IPS-20b (cell line): ENCODE results near the gene KRT33B.
"Not testable (repeated sequence)": the region's sequence is repeated elsewhere in the genome, so short reads cannot be mapped to it uniquely, and the experiment has no call there.

Source experiments
- H3K27ac ChIP-seq: one replicate; pipeline ENCODE4 v1.5.1; 2013; ENCODE audit warnings: low read length
- H3K27me3 ChIP-seq: 2 replicates; pipeline ENCODE4 v1.6.1; 2013; ENCODE audit warnings: mild to moderate bottlenecking, low read length, inconsistent platforms; ENCODE audit not compliant: insufficient read depth
- H3K36me3 ChIP-seq: 2 replicates; pipeline ENCODE4 v1.6.1; 2013; ENCODE audit warnings: low read depth, mild to moderate bottlenecking, inconsistent platforms, low read length, moderate library complexity; ENCODE audit not compliant: insufficient read depth
- H3K4me1 ChIP-seq: 2 replicates; pipeline ENCODE4 v1.6.1; 2013; ENCODE audit warnings: mild to moderate bottlenecking, control low read depth, inconsistent platforms, low read length, moderate library complexity; ENCODE audit not compliant: insufficient read depth
- H3K4me3 ChIP-seq: 2 replicates; pipeline ENCODE4 v1.5.1; 2013; ENCODE audit warnings: mild to moderate bottlenecking, low read length, inconsistent platforms
- H3K9ac ChIP-seq: 2 replicates; pipeline ENCODE4 v1.6.1; 2013; ENCODE audit warnings: low read depth, mild to moderate bottlenecking, inconsistent platforms, low read length, moderate library complexity
- H3K9me3 ChIP-seq: 2 replicates; pipeline ENCODE4 v1.6.1; 2013; ENCODE audit warnings: mild to moderate bottlenecking, low read depth, low read length, inconsistent platforms; ENCODE audit not compliant: insufficient read depth

The KRT33B gene

GRCh38 chr17:41366070-41366469 is 3.5 kb downstream of the KRT33B start:
- H3K9ac ChIP-seq = no peak overlapping the region
- H3K4me3 ChIP-seq = no peak overlapping the region
- H3K27me3 ChIP-seq = no peaks in the 10 kb centered on the region

GRCh38 chr17:41363881-41364280 is 5.7 kb downstream of the KRT33B start:
- Histone ChIP-seq H3K27ac (no peak overlapping the region), H3K9ac (no peak overlapping the region), H3K9me3 (no peaks in the 10 kb centered on the region), H3K4me1 (no peaks in the 10 kb centered on the region; the same call in 1 of the 2 replicates), H3K36me3 (no peaks in the 10 kb centered on the region), H3K27me3 (no peaks in the 10 kb centered on the region), H3K4me3 (no peak overlapping the region)

More at GRCh38 chr17:41366070-41366469, 3.5 kb downstream of the KRT33B start:
- no peaks in the 10 kb centered on the region for H3K36me3 ChIP-seq
- no peaks in the 10 kb centered on the region for H3K9me3 ChIP-seq
- no peak overlapping the region for H3K27ac ChIP-seq
- H3K4me1 ChIP-seq = no peaks in the 10 kb centered on the region; the same call in 1 of the 2 replicates

GRCh38 chr17:41360296-41360995 is 9.2 kb downstream of the KRT33B start:
- H3K4me3 ChIP-seq = no peak overlapping the region
- H3K4me1 ChIP-seq = no peaks in the 10 kb centered on the region
- H3K9ac ChIP-seq = no peak overlapping the region
- no peaks in the 10 kb centered on the region for H3K36me3 ChIP-seq
- H3K27me3 ChIP-seq = no peaks in the 10 kb centered on the region
- no peak overlapping the region for H3K27ac ChIP-seq
- H3K9me3 ChIP-seq = no peaks in the 10 kb centered on the region

- Histone ChIP-seq H3K9ac (no peak overlapping the region), H3K36me3 (no peaks in the 10 kb centered on the region), H3K27ac (no peak overlapping the region), H3K27me3 (no peaks in the 10 kb centered on the region), H3K4me1 (no peaks in the 10 kb centered on the region), H3K4me3 (no peak overlapping the region), H3K9me3 (no peaks in the 10 kb centered on the region)
These were observed 15.1 kb downstream of the KRT33B start for GRCh38 chr17:41354536-41354935.

- Histone ChIP-seq H3K36me3 (no peaks in the 10 kb centered on the region), H3K4me3 (no peak overlapping the region), H3K9ac (no peak overlapping the region), H3K27ac (no peak overlapping the region), H3K9me3 (no peaks in the 10 kb centered on the region), H3K27me3 (no peaks in the 10 kb centered on the region), H3K4me1 (no peaks in the 10 kb centered on the region)
These were observed 16.8 kb downstream of the KRT33B start for GRCh38 chr17:41352597-41353366.

GRCh38 chr17:41351177-41351576 is 18.4 kb downstream of the KRT33B start:
- no peak overlapping the region for H3K9ac ChIP-seq
- no peaks in the 10 kb centered on the region for H3K27me3 ChIP-seq

GRCh38 chr17:41350381-41350878 is 19.2 kb downstream of the KRT33B start, which contains the start of gene KRT33A:
Gene KRT33A, minus strand, starts transcription at chr17:41350828. Its CDS starts 61 bp downstream, at chr17:41350767.
- not testable (repeated sequence) for H3K9me3 ChIP-seq, H3K4me1 ChIP-seq, H3K4me3 ChIP-seq, H3K27ac ChIP-seq, H3K36me3 ChIP-seq, H3K27me3 ChIP-seq, H3K9ac ChIP-seq

More at GRCh38 chr17:41351177-41351576, 18.4 kb downstream of the KRT33B start:
- no peaks in the 10 kb centered on the region for H3K9me3 ChIP-seq
- no peaks in the 10 kb centered on the region for H3K36me3 ChIP-seq
- no peak overlapping the region for H3K4me3 ChIP-seq
- no peak overlapping the region for H3K27ac ChIP-seq
- H3K4me1 ChIP-seq = no peaks in the 10 kb centered on the region

GRCh38 chr17:41347869-41348760 is 21.5 kb downstream of the KRT33B start:
- Histone ChIP-seq H3K9ac (no peak overlapping the region), H3K27me3 (no peaks in the 10 kb centered on the region), H3K9me3 (peaks cover under 1% of the 10 kb centered on the region; the same call in 1 of the 2 replicates), H3K4me3 (no peak overlapping the region), H3K27ac (no peak overlapping the region), H3K36me3 (no peaks in the 10 kb centered on the region), H3K4me1 (no peaks in the 10 kb centered on the region)

- not testable (repeated sequence) for H3K9me3 ChIP-seq, H3K4me3 ChIP-seq, H3K36me3 ChIP-seq, H3K4me1 ChIP-seq, H3K9ac ChIP-seq, H3K27ac ChIP-seq, H3K27me3 ChIP-seq
These were observed 23.2 kb downstream of the KRT33B start for GRCh38 chr17:41346421-41346820.

GRCh38 chr17:41345992-41346391 is 23.6 kb downstream of the KRT33B start:
- H3K4me3 ChIP-seq = no peak overlapping the region
- H3K9me3 ChIP-seq = peaks cover 10% of the 10 kb centered on the region; the same call in 1 of the 2 replicates
- no peaks in the 10 kb centered on the region for H3K4me1 ChIP-seq
- H3K9ac ChIP-seq = no peak overlapping the region
- H3K27me3 ChIP-seq = no peaks in the 10 kb centered on the region
- H3K27ac ChIP-seq = no peak overlapping the region
- no peaks in the 10 kb centered on the region for H3K36me3 ChIP-seq

GRCh38 chr17:41343029-41343428 is 26.6 kb downstream of the KRT33B start:
- H3K9me3 ChIP-seq = peaks cover 10% of the 10 kb centered on the region; the same call in 1 of the 2 replicates
- H3K36me3 ChIP-seq = no peaks in the 10 kb centered on the region
- H3K27me3 ChIP-seq = no peaks in the 10 kb centered on the region
- no peaks in the 10 kb centered on the region for H3K4me1 ChIP-seq
- H3K4me3 ChIP-seq = no peak overlapping the region
- H3K27ac ChIP-seq = no peak overlapping the region
- no peak overlapping the region for H3K9ac ChIP-seq
